Lung (tissue), 12 donors: ENCODE data around the gene MAPK13. TPM values are rescaled to one million over a fixed set of nuclear protein-coding genes. Genes with fewer than 3 reads are reported as not detected.

Experiments
- ATAC-seq: fragments of 200-7000 bp; cut with Tn5 transposase; one replicate; pipeline ENCODE4 v1.9.1; 2020; ENCODE audit warnings: moderate number of reproducible peaks; ENCODE audit not compliant: insufficient read depth, low FRiP score
- DNase-seq, 3 donors: peaks; one replicate each; pipeline ENCODE4 v3.0.0-alpha.2; 2013 to 2017
- H3K27ac ChIP-seq, 2 donors: one replicate each; pipeline ENCODE4 v1.5.1; 2013; ENCODE audit warnings: mild to moderate bottlenecking in 2 of 2, moderate library complexity in 2 of 2, control low read depth in 1 of 2, inconsistent platforms in 1 of 2, low read depth in 1 of 2, low read length in 1 of 2
- H3K27me3 ChIP-seq, 3 donors: one replicate each; pipeline ENCODE4 v1.5.1; 2013; ENCODE audit warnings: low read length in 2 of 3; ENCODE audit not compliant: control insufficient read depth in 3 of 3, insufficient read depth in 3 of 3
- H3K36me3 ChIP-seq, 4 donors: one replicate each; pipeline ENCODE4 v1.5.1; 2013; ENCODE audit warnings: low read length in 4 of 4, mild to moderate bottlenecking in 1 of 4, moderate library complexity in 1 of 4; ENCODE audit not compliant: control insufficient read depth in 4 of 4, insufficient read depth in 4 of 4
- H3K4me1 ChIP-seq, 5 donors: one replicate each; pipeline ENCODE4 v1.5.1; 2013; ENCODE audit warnings: low read length in 5 of 5, mild to moderate bottlenecking in 2 of 5, moderate library complexity in 1 of 5; ENCODE audit not compliant: control insufficient read depth in 5 of 5, insufficient read depth in 5 of 5
- H3K4me3 ChIP-seq: one replicate; pipeline ENCODE4 v1.5.1; 2013; ENCODE audit warnings: mild to moderate bottlenecking, control low read depth, moderate library complexity
- H3K9ac ChIP-seq, 2 donors: one replicate each; pipeline ENCODE4 v1.5.1; 2013; ENCODE audit warnings: low read length in 2 of 2, control low read depth in 1 of 2; ENCODE audit not compliant: insufficient read depth in 1 of 2
- H3K9me3 ChIP-seq, 4 donors: one replicate each; pipeline ENCODE4 v1.5.1; 2013; ENCODE audit warnings: low read length in 3 of 4, mild to moderate bottlenecking in 1 of 4, moderate library complexity in 1 of 4; ENCODE audit not compliant: control insufficient read depth in 4 of 4, insufficient read depth in 3 of 4
- WGBS, 2 donors: extraction: QIAGEN DNeasy Blood & Tissue Kit; methylation state at CpG; one replicate each; pipeline ENCODE4 v1.1.7; 2013; 5-methylcytosine and 5-hydroxymethylcytosine counted together
- polyA plus RNA-seq, 2 donors: library from polyadenylated mRNA; stranded (reverse); fragments of 200-250 nt; gene quantifications; one replicate each; pipeline ENCODE4 v1.2.1, GENCODE V29; 2013
- total RNA-seq, 2 donors: library from RNA; depleted of rRNA in 1 of 2; stranded (reverse); fragments of >200 nt in 1 of 2; gene quantifications; one replicate each; pipeline ENCODE4 v1.2.1, GENCODE V29; 2014 to 2021
- TF ChIP-seq, protein P1 (sequence below): IDR thresholded peaks from 2 replicates; pipeline ENCODE4 v1.5.1; 2012; ENCODE audit warnings: mild to moderate bottlenecking; ENCODE audit errors: control extremely low read depth, extremely low read depth
- donor health status: control.
- donor health status: control.
- donor health status: Bipolar disorder and iron deficiency.
- donor health status: healthy.
- donor health status: DM: yes; HTN: yes; CAD: no.

MAPK13 gene
- total and polyA plus RNA-seq, 4 donors, result 29.9 to 73.3 (median 50.5) TPM

DNA sequence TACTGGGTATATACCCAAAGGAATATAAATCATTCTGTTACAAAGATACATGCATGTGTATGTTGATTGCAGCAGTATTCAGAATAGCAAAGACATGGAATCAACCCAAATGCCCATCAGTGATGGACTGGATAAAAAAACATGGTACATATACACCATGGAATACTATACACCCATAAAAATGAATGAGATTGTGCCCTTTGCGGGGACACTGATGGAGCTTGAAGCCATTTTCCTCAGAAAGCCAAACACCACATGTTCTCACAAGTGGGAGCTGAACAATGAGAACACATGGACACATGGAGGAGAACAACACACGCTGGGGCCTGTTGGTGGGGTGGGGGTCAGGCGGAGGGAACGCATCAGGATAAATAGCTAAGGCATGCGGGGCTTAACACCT, 41.3 kb upstream of the MAPK13 start:
- TF ChIP-seq, protein P1, sequence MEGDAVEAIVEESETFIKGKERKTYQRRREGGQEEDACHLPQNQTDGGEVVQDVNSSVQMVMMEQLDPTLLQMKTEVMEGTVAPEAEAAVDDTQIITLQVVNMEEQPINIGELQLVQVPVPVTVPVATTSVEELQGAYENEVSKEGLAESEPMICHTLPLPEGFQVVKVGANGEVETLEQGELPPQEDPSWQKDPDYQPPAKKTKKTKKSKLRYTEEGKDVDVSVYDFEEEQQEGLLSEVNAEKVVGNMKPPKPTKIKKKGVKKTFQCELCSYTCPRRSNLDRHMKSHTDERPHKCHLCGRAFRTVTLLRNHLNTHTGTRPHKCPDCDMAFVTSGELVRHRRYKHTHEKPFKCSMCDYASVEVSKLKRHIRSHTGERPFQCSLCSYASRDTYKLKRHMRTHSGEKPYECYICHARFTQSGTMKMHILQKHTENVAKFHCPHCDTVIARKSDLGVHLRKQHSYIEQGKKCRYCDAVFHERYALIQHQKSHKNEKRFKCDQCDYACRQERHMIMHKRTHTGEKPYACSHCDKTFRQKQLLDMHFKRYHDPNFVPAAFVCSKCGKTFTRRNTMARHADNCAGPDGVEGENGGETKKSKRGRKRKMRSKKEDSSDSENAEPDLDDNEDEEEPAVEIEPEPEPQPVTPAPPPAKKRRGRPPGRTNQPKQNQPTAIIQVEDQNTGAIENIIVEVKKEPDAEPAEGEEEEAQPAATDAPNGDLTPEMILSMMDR, result no peak
- H3K36me3 ChIP-seq, result peaks cover 5 to 15% (median 9%) of the 10 kb centered on the region in 4 donors
- no peak for DNase-seq
- H3K4me3 ChIP-seq, result no peak overlapping the region
- no peaks in the 10 kb centered on the region for H3K9me3 ChIP-seq
- H3K27ac ChIP-seq, result no peak overlapping the region
- no peaks in the 10 kb centered on the region for H3K27me3 ChIP-seq
- no peaks in the 10 kb centered on the region for H3K4me1 ChIP-seq
- no peak overlapping the region for H3K9ac ChIP-seq
- no peak for ATAC-seq
- WGBS, 2 donors, result 96 to 97% methylated on average over 5 of the region's 5 CpGs

DNA sequence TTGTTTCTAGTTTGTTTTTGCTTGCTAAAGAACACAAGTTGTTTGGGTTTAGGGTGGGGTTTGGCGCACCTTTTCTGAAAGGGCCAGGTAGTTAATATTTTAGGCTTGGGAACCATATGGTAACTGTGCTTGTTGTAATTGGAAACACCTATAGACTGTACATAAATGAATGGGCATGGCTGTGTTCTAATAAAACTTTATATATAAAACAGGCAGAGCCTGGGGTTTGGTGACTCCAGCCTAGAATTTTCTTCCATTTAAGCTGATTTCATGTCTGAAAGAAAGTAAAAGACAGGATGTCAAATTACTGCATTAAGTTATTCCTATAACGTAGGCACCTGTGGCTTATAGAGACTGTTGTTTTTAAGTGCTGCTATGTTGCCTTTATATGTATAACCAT, 36.1 kb upstream of the MAPK13 start:
- peaks cover 8 to 18% (median 10%) of the 10 kb centered on the region in 4 donors for H3K36me3 ChIP-seq
- no peaks in the 10 kb centered on the region for H3K9me3 ChIP-seq
- H3K4me1 ChIP-seq, result peaks cover 0 to 8% (median 0%) of the 10 kb centered on the region in 5 donors
- no peak for DNase-seq
- TF ChIP-seq, protein P1, result no peak
- ATAC-seq, result no peak
- H3K4me3 ChIP-seq, result no peak overlapping the region
- no peak overlapping the region for H3K9ac ChIP-seq
- no peak overlapping the region for H3K27ac ChIP-seq
- no peaks in the 10 kb centered on the region for H3K27me3 ChIP-seq
- WGBS, 2 donors, result 91 to 96% methylated on average over 2 of the region's 2 CpGs

DNA sequence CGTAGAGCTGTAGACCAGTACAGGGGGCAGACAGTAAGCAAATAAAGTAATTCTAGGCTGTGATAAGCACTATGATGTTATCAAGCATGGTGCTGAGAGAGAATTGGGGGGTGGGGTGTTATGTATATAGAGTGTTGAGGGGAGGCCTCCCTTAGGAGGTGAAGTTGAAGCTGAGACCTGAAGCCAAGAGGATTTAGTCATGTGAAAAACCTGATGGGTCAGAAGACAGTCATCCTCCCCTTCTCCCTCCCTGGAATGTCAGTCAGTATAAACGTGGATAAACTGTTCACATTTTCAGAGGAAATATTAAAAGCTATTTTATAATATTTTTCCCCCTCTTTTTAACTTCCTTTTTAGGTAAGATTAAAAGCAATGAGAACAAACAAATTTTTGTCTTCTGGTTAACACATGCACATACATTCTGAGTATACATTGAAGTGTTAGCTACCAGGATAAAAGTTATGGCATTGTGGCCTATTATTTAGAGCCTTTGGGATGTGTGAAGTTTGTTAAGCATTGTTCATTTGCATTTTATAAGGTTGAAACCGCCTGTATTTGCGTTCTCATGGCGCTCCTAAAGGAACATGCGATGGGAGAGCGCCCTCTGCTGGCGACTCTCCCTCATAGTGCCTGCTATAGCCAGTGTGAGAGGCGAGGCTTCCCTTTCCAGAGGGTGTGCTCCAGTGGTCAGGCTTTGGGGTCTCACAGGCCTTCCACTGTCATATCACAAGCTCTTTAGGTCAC, 35.4 kb upstream of the MAPK13 start:
- TF ChIP-seq, protein P1, result peak; percentile 95
- DNase-seq, result peak; percentile 86 to 89 (median 87)
- ATAC-seq, result peak; percentile 93
- Histone ChIP-seq H3K27ac (no peak overlapping the region), H3K27me3 (no peaks in the 10 kb centered on the region), H3K9me3 (no peaks in the 10 kb centered on the region), H3K4me3 (no peak overlapping the region), H3K9ac (peak overlapping the region in 1 of 2 donors; percentile 47), H3K4me1 (peaks cover 0 to 8% (median 1%) of the 10 kb centered on the region in 5 donors), H3K36me3 (peaks cover 8 to 18% (median 10%) of the 10 kb centered on the region in 4 donors)
- WGBS, 2 donors, result 12% methylated on average over 9 of the region's 9 CpGs
